Liver (tissue), 9 donors: ENCODE measurements around the gene MTA3. TPM values are rescaled to one million over a fixed set of nuclear protein-coding genes. Genes with fewer than 3 reads are reported as not detected.

Source experiments
- DNase-seq: peaks from one replicate; pipeline ENCODE4 v3.0.0-alpha.2; 2017; ENCODE audit warnings: low spot score
- H3K27ac ChIP-seq, 2 donors: one replicate each; pipeline ENCODE4 v1.7.0; 2013; ENCODE audit warnings: inconsistent platforms in 2 of 2, low read length in 2 of 2, control low read depth in 1 of 2, low read depth in 1 of 2, mild to moderate bottlenecking in 1 of 2
- H3K27me3 ChIP-seq, 4 donors: one replicate each; pipeline versions ENCODE4 v1.6.1 to v1.7.0; 2013; ENCODE audit warnings: low read length in 3 of 4, inconsistent platforms in 1 of 4, mild to moderate bottlenecking in 1 of 4, moderate library complexity in 1 of 4; ENCODE audit not compliant: control insufficient read depth in 4 of 4, insufficient read depth in 4 of 4
- H3K36me3 ChIP-seq, 4 donors: one replicate each; pipeline versions ENCODE4 v1.6.1 to v1.7.0; 2013; ENCODE audit warnings: low read length in 3 of 4, mild to moderate bottlenecking in 3 of 4, low read depth in 1 of 4, moderate library complexity in 1 of 4; ENCODE audit not compliant: control insufficient read depth in 4 of 4, insufficient read depth in 3 of 4
- H3K4me1 ChIP-seq, 4 donors: one replicate each; pipeline versions ENCODE4 v1.6.1 to v1.7.0; 2013; ENCODE audit warnings: low read length in 3 of 4, mild to moderate bottlenecking in 3 of 4, moderate library complexity in 1 of 4; ENCODE audit not compliant: control insufficient read depth in 4 of 4, insufficient read depth in 4 of 4
- H3K4me3 ChIP-seq, 3 donors: one replicate each; pipeline versions ENCODE4 v1.6.1 to v1.7.0; 2013; ENCODE audit warnings: low read length in 3 of 3, control low read depth in 1 of 3, low read depth in 1 of 3, mild to moderate bottlenecking in 1 of 3
- H3K9ac ChIP-seq, 2 donors: one replicate each; pipeline ENCODE4 v1.7.0; 2013; ENCODE audit warnings: low read length in 2 of 2, mild to moderate bottlenecking in 2 of 2, moderate library complexity in 2 of 2, control low read depth in 1 of 2, low read depth in 1 of 2
- H3K9me3 ChIP-seq, 4 donors: one replicate each; pipeline versions ENCODE4 v1.6.1 to v1.7.0; 2013; ENCODE audit warnings: low read length in 3 of 4; ENCODE audit not compliant: control insufficient read depth in 4 of 4
- ATF3 ChIP-seq: IDR thresholded peaks from 2 replicates; pipeline ENCODE4 v1.6.1; 2016; ENCODE audit warnings: antibody characterized with exemption
- CTCF ChIP-seq: fragments of 150-350 bp; IDR thresholded peaks from 2 replicates; pipeline ENCODE4 v1.5.1; 2017; ENCODE audit warnings: improper control_type of control experiment, low read depth, low read length; ENCODE audit not compliant: missing input control
- EGR1 ChIP-seq, 2 donors: IDR thresholded peaks; 2 replicates each; pipeline ENCODE4 v1.6.1; 2016 to 2018; ENCODE audit warnings: antibody characterized with exemption in 2 of 2, low read depth in 2 of 2
- FOXA1 ChIP-seq: IDR thresholded peaks from 2 replicates; pipeline ENCODE4 v1.6.1; 2016; ENCODE audit warnings: antibody characterized with exemption
- FOXA2 ChIP-seq: IDR thresholded peaks from 2 replicates; pipeline ENCODE4 v1.6.1; 2016; ENCODE audit warnings: antibody characterized with exemption
- GABPA ChIP-seq, 2 donors: IDR thresholded peaks in 1 of 2; conservative IDR thresholded peaks in 1 of 2; 2 replicates each; pipeline ENCODE4 v1.6.1; 2016; ENCODE audit warnings: antibody characterized with exemption in 2 of 2, mild to moderate bottlenecking in 1 of 2, moderate library complexity in 1 of 2
- HNF4A ChIP-seq, 2 donors: conservative IDR thresholded peaks; 2 replicates each; pipeline ENCODE4 v1.6.1; 2016; ENCODE audit warnings: antibody characterized with exemption in 2 of 2, mild to moderate bottlenecking in 2 of 2
- HNF4G ChIP-seq: IDR thresholded peaks from 2 replicates; pipeline ENCODE4 v1.6.1; 2016; ENCODE audit warnings: antibody characterized with exemption
- JUND ChIP-seq, 2 donors: IDR thresholded peaks; 2 replicates each; pipeline ENCODE4 v1.6.1; 2016; ENCODE audit warnings: antibody characterized with exemption in 2 of 2
- MAX ChIP-seq: IDR thresholded peaks from 2 replicates; pipeline ENCODE4 v1.6.1; 2016; ENCODE audit warnings: antibody characterized with exemption
- NR2F2 ChIP-seq: IDR thresholded peaks from 2 replicates; pipeline ENCODE4 v1.6.1; 2016; ENCODE audit warnings: antibody characterized with exemption
- RAD21 ChIP-seq, 2 donors: IDR thresholded peaks; 2 replicates each; pipeline ENCODE4 v1.6.1; 2016; ENCODE audit warnings: antibody characterized with exemption in 2 of 2, mild to moderate bottlenecking in 2 of 2
- REST ChIP-seq: IDR thresholded peaks from 2 replicates; pipeline ENCODE4 v1.6.1; 2016; ENCODE audit warnings: antibody characterized with exemption, mild to moderate bottlenecking
- RXRA ChIP-seq, 2 donors: IDR thresholded peaks; 2 replicates each; pipeline ENCODE4 v1.6.1; 2017 to 2018; ENCODE audit warnings: antibody characterized with exemption in 2 of 2, mild to moderate bottlenecking in 1 of 2
- SP1 ChIP-seq: IDR thresholded peaks from 2 replicates; pipeline ENCODE4 v1.6.1; 2018; ENCODE audit warnings: antibody characterized with exemption, mild to moderate bottlenecking
- TAF1 ChIP-seq: conservative IDR thresholded peaks from 2 replicates; pipeline ENCODE4 v1.6.1; 2016; ENCODE audit warnings: antibody characterized with exemption, mild to moderate bottlenecking
- YY1 ChIP-seq: IDR thresholded peaks from 2 replicates; pipeline ENCODE4 v1.6.1; 2016; ENCODE audit warnings: antibody characterized with exemption, mild to moderate bottlenecking
- ZBTB33 ChIP-seq: IDR thresholded peaks from 2 replicates; pipeline ENCODE4 v1.6.1; 2016; ENCODE audit warnings: antibody characterized with exemption
- WGBS: extraction: QIAGEN DNeasy Blood & Tissue Kit; methylation state at CpG from one replicate; pipeline ENCODE4 v1.1.7; 2013; 5-methylcytosine and 5-hydroxymethylcytosine counted together
- polyA plus RNA-seq, 2 donors: library from polyadenylated mRNA; stranded (reverse) in 1 of 2; unstranded in 1 of 2; fragments of 200-250 nt in 1 of 2; fragments of >200 nt in 1 of 2; fragmentation: Nextera tagmentation in 1 of 2; extraction: Ambion mirVana in 1 of 2; gene quantifications; one replicate each; pipeline versions ENCODE4 v1.2.1 to v1.2.3, GENCODE V29; 2013 to 2015
- total RNA-seq, 2 donors: library from RNA; depleted of rRNA; stranded (reverse); fragments of >200 nt; gene quantifications; one replicate each; pipeline ENCODE4 v1.2.3, GENCODE V29; 2014
- donor health status: healthy.
- donor health status: healthy.
- donor health status: healthy.
- donor health status: healthy.
- donor health status: healthy.

The MTA3 gene
- total and polyA plus RNA-seq, 4 donors: 5.5 to 10.3 (median 6.8) TPM

- Histone ChIP-seq H3K4me3 (no peak overlapping the region), H3K27ac (no peak overlapping the region), H3K9ac (no peak overlapping the region), H3K4me1 (no peaks in the 10 kb centered on the region), H3K9me3 (no peaks in the 10 kb centered on the region), H3K27me3 (no peaks in the 10 kb centered on the region), H3K36me3 (no peaks in the 10 kb centered on the region)
- 99% methylated on average over 1 of the region's 1 CpG for WGBS
- DNase-seq: no peak
- TF ChIP-seq RXRA (IDR thresholded peaks at IDR 0.05) (no peak), TAF1 (no peak), FOXA2 (no peak), EGR1 (IDR thresholded peaks at IDR 0.05; ENCODE audit: low read depth in 2 of 2) (no peak), GABPA (IDR thresholded peaks at IDR 0.05 in 1 of 2, conservative IDR thresholded peaks at IDR 0.05 in 1 of 2) (no peak), RAD21 (IDR thresholded peaks at IDR 0.05) (no peak), ATF3 (no peak), NR2F2 (no peak), ZBTB33 (no peak), YY1 (no peak), FOXA1 (no peak), MAX (no peak)
These were observed 105.7 kb downstream of the MTA3 start for GRCh38 chr2:42673989-42674579.

DNA sequence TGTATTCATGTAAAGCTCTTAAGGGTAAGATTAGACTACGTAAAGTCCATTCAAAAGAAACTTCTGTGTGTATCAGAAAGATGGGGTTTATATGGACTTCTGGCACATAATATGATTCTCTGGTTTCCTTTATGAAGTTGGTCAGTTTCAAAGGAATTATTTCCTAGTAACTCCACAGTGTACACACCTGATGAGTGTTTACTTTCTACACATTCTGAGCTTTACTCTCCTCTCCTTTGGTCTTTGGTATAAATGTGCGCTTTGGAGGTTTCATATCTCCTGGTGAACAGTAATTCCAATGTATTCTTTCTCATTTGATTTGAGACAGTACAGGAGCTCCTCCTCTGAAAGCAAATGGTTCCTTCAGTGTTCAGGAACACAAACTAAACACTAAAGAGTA, 107.4 kb downstream of the MTA3 start:
- 96% methylated on average over 2 of the region's 2 CpGs for WGBS
- no peak for DNase-seq

More for the DNA sequence above, 107.4 kb downstream of the MTA3 start:
- no peaks in the 10 kb centered on the region for H3K27me3 ChIP-seq
- no peak overlapping the region for H3K4me3 ChIP-seq
- no peaks in the 10 kb centered on the region for H3K36me3 ChIP-seq
- H3K9ac ChIP-seq: no peak overlapping the region
- no peaks in the 10 kb centered on the region for H3K9me3 ChIP-seq
- no peaks in the 10 kb centered on the region for H3K4me1 ChIP-seq
- TF ChIP-seq MAX (no peak), RXRA (IDR thresholded peaks at IDR 0.05) (no peak), ZBTB33 (no peak), NR2F2 (no peak), EGR1 (IDR thresholded peaks at IDR 0.05; ENCODE audit: low read depth in 2 of 2) (no peak), FOXA2 (no peak), CTCF (no peak), ATF3 (no peak), SP1 (no peak), GABPA (IDR thresholded peaks at IDR 0.05 in 1 of 2, conservative IDR thresholded peaks at IDR 0.05 in 1 of 2) (no peak), REST (no peak), JUND (IDR thresholded peaks at IDR 0.05) (no peak), FOXA1 (no peak), TAF1 (no peak), RAD21 (IDR thresholded peaks at IDR 0.05) (no peak), YY1 (no peak), HNF4A (conservative IDR thresholded peaks at IDR 0.05) (no peak), HNF4G (no peak)
- no peak overlapping the region for H3K27ac ChIP-seq
